ENCODE data around the gene PBX1. TPM values are rescaled to one million over a fixed set of nuclear protein-coding genes. Genes with fewer than 3 reads are reported as not detected.

The PBX1 gene
- total RNA-seq, 1 donor from 2014 or later: 257 TPM

DNA sequence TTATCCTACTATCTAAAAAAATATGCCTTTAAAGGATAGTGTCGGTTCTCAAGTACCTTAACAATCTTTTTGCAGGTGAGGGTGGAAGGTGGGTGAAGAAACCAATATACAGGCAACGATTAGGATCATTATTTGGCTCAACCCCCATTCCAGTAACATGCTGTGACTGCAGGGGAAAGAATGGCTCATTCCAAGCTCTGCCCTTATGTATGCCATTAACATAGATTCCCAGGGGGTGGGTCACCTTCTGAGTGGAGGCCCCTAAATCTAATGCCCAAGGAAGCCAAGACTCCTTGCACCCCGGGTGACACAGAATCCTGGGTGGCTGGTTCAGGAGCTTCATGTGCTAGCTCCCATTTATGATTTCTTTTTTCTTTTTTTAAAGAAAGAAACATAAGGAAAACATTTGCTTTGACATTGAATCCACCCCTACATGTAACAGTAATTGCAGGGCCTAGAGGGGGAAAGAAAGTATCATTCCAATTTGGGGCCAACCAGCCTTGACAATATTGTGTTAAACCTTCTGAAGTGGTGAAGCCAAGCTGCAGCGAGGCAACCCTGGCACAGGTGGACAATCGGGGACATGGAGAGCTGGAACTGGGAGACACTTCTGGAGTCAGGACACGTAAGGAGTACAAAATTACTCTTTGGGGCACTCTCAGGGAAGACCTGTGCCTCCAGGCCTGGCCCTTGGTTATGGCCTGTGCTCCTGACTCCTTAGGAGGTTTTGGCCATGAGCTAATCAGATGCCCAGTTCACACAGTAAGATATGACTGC lies 200.3 kb downstream of the PBX1 start:
- DNase-seq (ENCODE audit: extremely low spot score, unreplicated experiment): no peak
- Mint-ChIP-seq H3K27ac (no peak overlapping the region), H3K36me3 (peaks cover 43% of the 10 kb centered on the region), H3K4me1 (ENCODE audit: unreplicated experiment) (peaks cover 51% of the 10 kb centered on the region), H3K9me3 (peaks cover 16% of the 10 kb centered on the region), H3K27me3 (no peaks in the 10 kb centered on the region), H3K4me3 (no peak overlapping the region)
- TF ChIP-seq, protein P1, sequence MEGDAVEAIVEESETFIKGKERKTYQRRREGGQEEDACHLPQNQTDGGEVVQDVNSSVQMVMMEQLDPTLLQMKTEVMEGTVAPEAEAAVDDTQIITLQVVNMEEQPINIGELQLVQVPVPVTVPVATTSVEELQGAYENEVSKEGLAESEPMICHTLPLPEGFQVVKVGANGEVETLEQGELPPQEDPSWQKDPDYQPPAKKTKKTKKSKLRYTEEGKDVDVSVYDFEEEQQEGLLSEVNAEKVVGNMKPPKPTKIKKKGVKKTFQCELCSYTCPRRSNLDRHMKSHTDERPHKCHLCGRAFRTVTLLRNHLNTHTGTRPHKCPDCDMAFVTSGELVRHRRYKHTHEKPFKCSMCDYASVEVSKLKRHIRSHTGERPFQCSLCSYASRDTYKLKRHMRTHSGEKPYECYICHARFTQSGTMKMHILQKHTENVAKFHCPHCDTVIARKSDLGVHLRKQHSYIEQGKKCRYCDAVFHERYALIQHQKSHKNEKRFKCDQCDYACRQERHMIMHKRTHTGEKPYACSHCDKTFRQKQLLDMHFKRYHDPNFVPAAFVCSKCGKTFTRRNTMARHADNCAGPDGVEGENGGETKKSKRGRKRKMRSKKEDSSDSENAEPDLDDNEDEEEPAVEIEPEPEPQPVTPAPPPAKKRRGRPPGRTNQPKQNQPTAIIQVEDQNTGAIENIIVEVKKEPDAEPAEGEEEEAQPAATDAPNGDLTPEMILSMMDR (conservative IDR thresholded peaks at IDR 0.05): no peak

DNA sequence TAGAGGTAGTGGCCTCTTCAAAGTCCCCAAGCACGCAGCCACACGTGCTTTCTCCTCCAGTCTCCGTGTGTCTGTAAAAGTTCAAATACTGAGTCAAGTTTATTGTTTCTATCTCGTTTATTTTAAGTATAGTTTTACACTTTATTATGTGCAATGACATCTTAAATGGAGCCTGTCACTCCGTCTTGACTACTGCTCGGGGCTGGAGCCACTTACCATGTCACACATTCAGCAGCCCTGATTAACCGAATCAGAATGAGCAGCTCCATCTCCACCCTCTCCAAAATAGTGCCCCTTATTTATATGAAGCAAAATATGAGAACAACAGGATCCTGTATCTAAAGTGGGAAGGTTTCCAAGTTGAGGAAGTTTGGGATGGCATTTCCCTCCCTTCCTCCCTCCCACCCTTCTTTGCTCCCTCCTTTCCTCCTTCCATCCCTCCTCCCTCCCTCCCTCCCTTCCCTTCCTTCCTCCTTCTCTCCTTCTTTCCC lies 201.0 kb downstream of the PBX1 start:
- Mint-ChIP-seq H3K4me3 (no peak overlapping the region), H3K27ac (peak overlapping the region; percentile 41), H3K4me1 (ENCODE audit: unreplicated experiment) (peaks cover 55% of the 10 kb centered on the region), H3K27me3 (no peaks in the 10 kb centered on the region), H3K9me3 (peaks cover 16% of the 10 kb centered on the region), H3K36me3 (peaks cover 40% of the 10 kb centered on the region)
- TF ChIP-seq, protein P1 (conservative IDR thresholded peaks at IDR 0.05): no peak
- DNase-seq (ENCODE audit: extremely low spot score, unreplicated experiment): no peak

DNA sequence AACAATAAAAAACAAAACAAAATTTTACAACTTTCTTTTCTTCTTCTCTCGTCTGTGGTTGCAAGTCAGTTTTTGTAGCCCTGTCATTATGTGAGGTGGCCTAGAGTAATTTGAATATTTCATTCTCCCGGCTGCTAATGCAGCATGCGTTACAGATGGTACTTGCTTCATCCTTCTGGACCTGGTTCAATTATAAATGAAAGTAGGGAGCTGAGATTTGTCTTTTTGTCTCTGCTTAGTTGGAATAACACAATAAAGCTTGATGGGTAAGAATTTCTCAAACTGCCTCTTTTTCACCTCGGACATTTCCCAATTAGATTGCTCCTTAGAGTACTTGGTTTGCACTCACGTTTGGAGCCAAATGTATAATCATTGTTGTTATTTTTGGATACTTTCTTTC lies 201.6 kb downstream of the PBX1 start:
- DNase-seq (ENCODE audit: extremely low spot score, unreplicated experiment): no peak
- Mint-ChIP-seq H3K36me3 (peaks cover 40% of the 10 kb centered on the region), H3K9me3 (peaks cover 16% of the 10 kb centered on the region), H3K27ac (no peak overlapping the region), H3K4me3 (no peak overlapping the region), H3K4me1 (ENCODE audit: unreplicated experiment) (peaks cover 54% of the 10 kb centered on the region), H3K27me3 (no peaks in the 10 kb centered on the region)
- TF ChIP-seq, protein P1 (conservative IDR thresholded peaks at IDR 0.05): no peak

DNA sequence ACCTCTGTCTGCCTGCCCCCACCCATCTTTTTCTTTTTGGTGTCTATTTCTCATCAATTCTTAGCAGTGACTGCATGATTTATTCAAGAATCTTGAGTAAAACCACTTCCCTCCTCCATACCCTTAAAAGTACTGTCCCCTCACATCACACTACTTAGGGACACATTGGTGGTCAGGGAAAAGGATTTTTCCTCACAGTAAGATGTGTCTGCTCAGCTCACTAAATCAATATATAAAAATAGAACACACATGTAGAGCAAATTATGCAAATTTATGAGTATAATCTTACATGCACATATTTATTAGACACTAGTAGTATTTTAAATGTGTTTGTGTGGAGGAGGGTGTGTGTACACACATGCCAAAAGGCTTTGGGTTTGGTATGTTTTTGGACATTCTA lies 202.0 kb downstream of the PBX1 start:
- Mint-ChIP-seq H3K9me3 (peaks cover 16% of the 10 kb centered on the region), H3K4me3 (no peak overlapping the region), H3K36me3 (peaks cover 40% of the 10 kb centered on the region), H3K27ac (no peak overlapping the region), H3K27me3 (no peaks in the 10 kb centered on the region), H3K4me1 (ENCODE audit: unreplicated experiment) (peaks cover 54% of the 10 kb centered on the region)
- DNase-seq (ENCODE audit: extremely low spot score, unreplicated experiment): no peak
- TF ChIP-seq, protein P1 (conservative IDR thresholded peaks at IDR 0.05): no peak

DNA sequence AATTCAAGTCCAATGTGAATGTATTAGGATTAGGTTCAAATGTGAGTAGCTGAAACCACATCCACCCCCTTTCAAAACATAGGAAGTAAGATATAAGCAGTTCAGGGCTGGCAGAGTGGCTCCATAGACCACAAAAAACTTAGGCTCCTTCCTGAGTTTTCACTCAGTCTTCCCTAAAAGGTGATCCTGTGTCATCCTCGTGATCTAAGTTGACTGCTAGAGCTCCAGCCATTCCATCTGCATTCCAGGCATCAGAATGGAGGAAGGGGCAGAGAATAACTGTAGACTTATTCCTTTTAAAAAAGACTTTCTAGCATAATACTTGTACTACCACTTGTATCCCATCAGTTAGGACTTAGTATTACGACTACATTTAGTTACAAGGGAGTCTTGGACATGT lies 204.1 kb downstream of the PBX1 start:
- peaks cover 11% of the 10 kb centered on the region for H3K9me3 Mint-ChIP-seq
- no peak overlapping the region for H3K4me3 Mint-ChIP-seq
- peak overlapping the region; percentile 61 for H3K27ac Mint-ChIP-seq
- TF ChIP-seq, protein P1 (conservative IDR thresholded peaks at IDR 0.05): no peak
- DNase-seq (ENCODE audit: extremely low spot score, unreplicated experiment): no peak
- H3K4me1 Mint-ChIP-seq (ENCODE audit: unreplicated experiment): peaks cover 59% of the 10 kb centered on the region
- H3K36me3 Mint-ChIP-seq: peaks cover 35% of the 10 kb centered on the region
- no peaks in the 10 kb centered on the region for H3K27me3 Mint-ChIP-seq
